ENCODE data around the gene TMEM53.
A peak's percentile ranks its signal among the peaks of the same experiment; 100 is the strongest.

The TMEM53 gene

GRCh38 chr1:44655609-44656008 is 18.7 kb downstream of the TMEM53 start:
- TF ChIP-seq, protein P1, sequence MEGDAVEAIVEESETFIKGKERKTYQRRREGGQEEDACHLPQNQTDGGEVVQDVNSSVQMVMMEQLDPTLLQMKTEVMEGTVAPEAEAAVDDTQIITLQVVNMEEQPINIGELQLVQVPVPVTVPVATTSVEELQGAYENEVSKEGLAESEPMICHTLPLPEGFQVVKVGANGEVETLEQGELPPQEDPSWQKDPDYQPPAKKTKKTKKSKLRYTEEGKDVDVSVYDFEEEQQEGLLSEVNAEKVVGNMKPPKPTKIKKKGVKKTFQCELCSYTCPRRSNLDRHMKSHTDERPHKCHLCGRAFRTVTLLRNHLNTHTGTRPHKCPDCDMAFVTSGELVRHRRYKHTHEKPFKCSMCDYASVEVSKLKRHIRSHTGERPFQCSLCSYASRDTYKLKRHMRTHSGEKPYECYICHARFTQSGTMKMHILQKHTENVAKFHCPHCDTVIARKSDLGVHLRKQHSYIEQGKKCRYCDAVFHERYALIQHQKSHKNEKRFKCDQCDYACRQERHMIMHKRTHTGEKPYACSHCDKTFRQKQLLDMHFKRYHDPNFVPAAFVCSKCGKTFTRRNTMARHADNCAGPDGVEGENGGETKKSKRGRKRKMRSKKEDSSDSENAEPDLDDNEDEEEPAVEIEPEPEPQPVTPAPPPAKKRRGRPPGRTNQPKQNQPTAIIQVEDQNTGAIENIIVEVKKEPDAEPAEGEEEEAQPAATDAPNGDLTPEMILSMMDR (IDR thresholded peaks at IDR 0.05; ENCODE audit: borderline replicate concordance, control extremely low read depth, extremely low read depth, insufficient read depth, missing control alignments), result peak; percentile 68
- in situ Hi-C loops (cut with MboI; ENCODE audit: low sequenced_read_pairs, unreplicated experiment), result no loop called here
- DNase-seq (ENCODE audit: low spot score), result peak; percentile 68

DNA sequence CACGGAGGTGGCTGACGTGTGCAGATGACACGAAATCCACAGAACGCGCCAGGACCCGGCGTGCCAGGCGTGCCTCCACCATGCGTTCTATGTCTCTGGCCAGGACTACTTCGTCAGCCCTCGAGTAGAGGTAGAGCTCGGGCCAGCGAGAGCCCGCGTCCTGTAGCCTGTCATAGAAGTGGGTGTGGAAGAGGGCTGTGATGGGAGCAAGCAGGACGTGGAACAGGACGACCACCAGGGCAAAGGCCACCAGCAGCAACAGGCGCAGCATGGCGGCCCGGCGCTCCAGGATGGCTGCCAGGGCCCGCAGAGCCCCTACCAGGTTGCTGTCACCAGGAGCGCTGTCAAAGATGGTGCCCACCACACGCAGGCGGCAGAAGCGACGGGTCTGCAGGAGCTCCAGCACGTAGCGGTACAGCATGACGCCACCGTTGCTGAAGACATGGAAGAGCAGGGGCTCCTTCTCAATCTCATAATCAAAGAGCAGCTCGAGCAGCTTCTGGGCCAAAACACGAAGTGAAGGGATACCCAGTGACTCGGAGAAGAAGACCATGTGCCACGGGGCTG is 19.6 kb downstream of the TMEM53 start:
- TF ChIP-seq, protein P1 (IDR thresholded peaks at IDR 0.05; ENCODE audit: borderline replicate concordance, control extremely low read depth, extremely low read depth, insufficient read depth, missing control alignments), result no peak
- in situ Hi-C loops (cut with MboI; ENCODE audit: low sequenced_read_pairs, unreplicated experiment), result no loop called here
- DNase-seq (ENCODE audit: low spot score), result no peak

- no peak for DNase-seq (ENCODE audit: low spot score)
Observed at GRCh38 chr1:44653107-44653964, 20.9 kb downstream of the TMEM53 start.

GRCh38 chr1:44652445-44653106 is 21.7 kb downstream of the TMEM53 start:
- in situ Hi-C loops (cut with MboI; ENCODE audit: low sequenced_read_pairs, unreplicated experiment), result no loop called here
- TF ChIP-seq, protein P1 (IDR thresholded peaks at IDR 0.05; ENCODE audit: borderline replicate concordance, control extremely low read depth, extremely low read depth, insufficient read depth, missing control alignments), result peak; percentile 100
- DNase-seq (ENCODE audit: low spot score), result peak; percentile 87

More at GRCh38 chr1:44653107-44653964, 20.9 kb downstream of the TMEM53 start:
- in situ Hi-C loops (cut with MboI; ENCODE audit: low sequenced_read_pairs, unreplicated experiment), result no loop called here
- TF ChIP-seq, protein P1 (IDR thresholded peaks at IDR 0.05; ENCODE audit: borderline replicate concordance, control extremely low read depth, extremely low read depth, insufficient read depth, missing control alignments), result no peak

DNA sequence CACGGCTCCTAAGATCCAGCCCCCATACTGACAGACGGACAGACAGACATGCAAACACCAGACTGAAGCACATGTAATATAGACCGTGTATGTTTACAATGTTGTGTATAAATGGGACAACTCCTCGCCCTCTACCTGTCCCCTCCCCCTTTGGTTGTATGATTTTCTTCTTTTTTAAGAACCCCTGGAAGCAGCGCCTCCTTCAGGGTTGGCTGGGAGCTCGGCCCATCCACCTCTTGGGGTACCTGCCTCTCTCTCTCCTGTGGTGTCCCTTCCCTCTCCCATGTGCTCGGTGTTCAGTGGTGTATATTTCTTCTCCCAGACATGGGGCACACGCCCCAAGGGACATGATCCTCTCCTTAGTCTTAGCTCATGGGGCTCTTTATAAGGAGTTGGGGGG is 23.2 kb downstream of the TMEM53 start:
- in situ Hi-C loops (cut with MboI; ENCODE audit: low sequenced_read_pairs, unreplicated experiment), result no loop called here
- TF ChIP-seq, protein P1 (IDR thresholded peaks at IDR 0.05; ENCODE audit: borderline replicate concordance, control extremely low read depth, extremely low read depth, insufficient read depth, missing control alignments), result no peak
- no peak for DNase-seq (ENCODE audit: low spot score)

DNA sequence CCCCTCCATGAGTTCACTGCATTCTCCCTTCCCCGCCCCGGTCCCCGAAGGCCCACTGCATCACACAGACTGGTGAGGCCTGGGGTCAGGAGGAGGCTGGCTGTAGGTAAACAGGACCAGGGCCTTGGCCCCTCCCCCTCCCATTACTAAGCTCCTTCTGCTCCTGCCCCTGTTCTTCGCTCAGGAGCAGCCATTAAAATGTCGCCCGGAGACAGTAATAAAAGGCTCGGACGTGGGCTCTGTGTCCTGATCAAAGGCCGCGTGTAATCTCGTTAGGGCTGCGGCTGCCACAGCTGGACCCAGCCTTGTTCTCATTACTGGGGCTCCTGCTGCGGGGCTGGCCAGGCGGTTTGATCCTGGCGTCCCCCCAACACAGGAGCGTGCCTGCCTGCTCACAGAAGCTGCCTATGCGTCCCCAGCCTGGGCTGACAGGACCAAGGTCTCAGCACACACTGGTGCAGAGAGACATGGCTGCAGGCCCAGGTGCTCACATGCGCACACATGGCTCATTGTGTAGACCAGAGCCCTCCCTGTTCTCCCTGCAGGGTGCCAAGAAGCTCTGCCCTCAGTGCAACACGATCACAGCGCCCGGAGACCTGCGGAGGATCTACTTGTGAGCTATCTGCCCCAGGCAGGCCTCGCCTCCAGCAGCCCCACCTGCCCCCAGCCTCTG is 24.0 kb downstream of the TMEM53 start:
- DNase-seq (ENCODE audit: low spot score), result no peak
- in situ Hi-C loops (cut with MboI; ENCODE audit: low sequenced_read_pairs, unreplicated experiment), result no loop called here

More for the DNA sequence above, 24.0 kb downstream of the TMEM53 start:
- TF ChIP-seq, protein P1 (IDR thresholded peaks at IDR 0.05; ENCODE audit: borderline replicate concordance, control extremely low read depth, extremely low read depth, insufficient read depth, missing control alignments), result no peak
